PC-3 (cell line): ENCODE data around the gene FUT3. TPM values are rescaled to one million over a fixed set of nuclear protein-coding genes. Genes with fewer than 3 reads are reported as not detected.

ENCODE experiments used
- ATAC-seq: fragments of 200-7000 bp; cut with Tn5 transposase; 2 replicates; pipeline ENCODE4 v1.9.1; 2020; ENCODE audit warnings: mild to moderate bottlenecking, moderate library complexity
- BruUV-seq: library from RNA; stranded (reverse); fragments of 400-500 nt; replicated peaks from 2 replicates; lab custom pipeline; 2021; lab: Mats Ljungman, UMichigan
- CTCF ChIA-PET: fragments of 300-600 bp; sonication (Branson Sonifier 250); formaldehyde crosslinking; loops from one replicate; lab custom pipeline; 2022; ENCODE audit warnings: antibody characterized with exemption; lab: Charles Lee
- POLR2A ChIA-PET: fragments of 300-600 bp; sonication (Branson Sonifier 250); formaldehyde crosslinking; loops from one replicate; lab custom pipeline; 2022; ENCODE audit warnings: antibody characterized with exemption; ENCODE audit not compliant: unreplicated experiment; lab: Charles Lee
- DNase-seq: peaks from one replicate; pipeline ENCODE4 v3.0.0-alpha.2; 2015
- H2AFZ ChIP-seq: fragments of 300-600 bp; sonication (generic); 2 replicates; pipeline ENCODE4 v1.6.0; 2016; ENCODE audit warnings: antibody characterized with exemption, low read length
- H3F3A ChIP-seq: fragments of 300-600 bp; sonication (generic); one replicate; pipeline ENCODE4 v1.6.0; 2017; ENCODE audit warnings: antibody characterized with exemption, low read length, control low read depth, mild to moderate bottlenecking; ENCODE audit not compliant: unreplicated experiment
- H3K27ac ChIP-seq: fragments of 300-600 bp; sonication (generic); 2 replicates; pipeline ENCODE4 v1.5.1; 2016; ENCODE audit warnings: mild to moderate bottlenecking, low read length
- H3K27me3 ChIP-seq: fragments of 300-600 bp; sonication (generic); 2 replicates; pipeline ENCODE4 v1.6.1; 2016; ENCODE audit warnings: low read length, mixed read lengths
- H3K36me3 ChIP-seq: fragments of 300-600 bp; sonication (generic); 2 replicates; pipeline ENCODE4 v1.6.1; 2016; ENCODE audit warnings: low read depth, mixed run types, low read length, mixed read lengths
- H3K4me1 ChIP-seq: fragments of 300-600 bp; sonication (generic); 2 replicates; pipeline ENCODE4 v1.5.1; 2016; ENCODE audit warnings: low read length; ENCODE audit not compliant: insufficient read depth
- H3K4me2 ChIP-seq: fragments of 300-600 bp; sonication (generic); 2 replicates; pipeline ENCODE4 v1.6.0; 2016; ENCODE audit warnings: low read length
- H3K4me3 ChIP-seq: fragments of 300-600 bp; sonication (generic); 2 replicates; pipeline ENCODE4 v1.5.1; 2016; ENCODE audit warnings: mild to moderate bottlenecking, low read length, mixed read lengths
- H3K79me2 ChIP-seq: fragments of 300-600 bp; sonication (generic); 2 replicates; pipeline ENCODE4 v1.6.1; 2017; ENCODE audit warnings: low read length, mixed read lengths
- H3K9ac ChIP-seq: fragments of 300-600 bp; sonication (generic); 2 replicates; pipeline ENCODE4 v1.6.0; 2016; ENCODE audit warnings: mild to moderate bottlenecking, low read length
- H3K9me2 ChIP-seq: fragments of 300-600 bp; sonication (generic); replicated peaks from 2 replicates; pipeline ENCODE4 v1.6.1; 2016; ENCODE audit warnings: mixed run types, low read length, mixed read lengths
- H3K9me3 ChIP-seq: fragments of 300-600 bp; sonication (generic); 2 replicates; pipeline ENCODE4 v1.6.1; 2016; ENCODE audit warnings: low read length, mixed read lengths
- H4K20me1 ChIP-seq: fragments of 300-600 bp; sonication (generic); 2 replicates; pipeline ENCODE4 v1.6.1; 2016; ENCODE audit warnings: low read length, mixed read lengths
- CTCF ChIP-seq: fragments of 300-600 bp; sonication (generic); conservative IDR thresholded peaks from 2 replicates; pipeline ENCODE4 v1.5.1; 2017; ENCODE audit warnings: antibody characterized with exemption, low read depth, mild to moderate bottlenecking, low read length
- EZH2 ChIP-seq: fragments of 300-600 bp; sonication (generic); IDR thresholded peaks from one replicate; pipeline ENCODE4 v1.6.1; 2017; ENCODE audit warnings: antibody characterized with exemption, mild to moderate bottlenecking, low read length; ENCODE audit not compliant: unreplicated experiment
- EZH2phosphoT487 ChIP-seq: fragments of 300-600 bp; sonication (generic); IDR thresholded peaks from 2 replicates; pipeline ENCODE4 v1.6.1; 2018; ENCODE audit warnings: mild to moderate bottlenecking, antibody characterized with exemption, low read length, borderline replicate concordance
- intact Hi-C: fragments of 100-400 bp; cut with micrococcal nuclease; formaldehyde crosslinking; loops from 2 replicates; pipeline ENCODE4 v1.9.0; 2023
- total RNA-seq: library from RNA; depleted of rRNA; stranded (reverse); fragments of >200 nt; gene quantifications from 2 replicates; pipeline ENCODE4 v1.2.3, GENCODE V29; 2014

The FUT3 gene
- total RNA-seq, 1 experiment from 2014 or later: 7.7 TPM

- POLR2A ChIA-PET: no interaction called here
- no peak overlapping the region for H3K9ac ChIP-seq
- TF ChIP-seq CTCF (no peak), EZH2phosphoT487 (no peak), EZH2 (no peak)
These were observed 42.2 kb upstream of the FUT3 start for GRCh38 chr19:5893296-5893903.

GRCh38 chr19:5892772-5893275 lies 41.6 kb upstream of the FUT3 start:
- no peak overlapping the region for H2AFZ ChIP-seq
- no peak overlapping the region for H3K4me2 ChIP-seq
- intact Hi-C loops: loop anchor here (1.0 to 5.0 kb wide), 3 partner anchors 71 to 120 kb away; partner anchors contain the start of gene NRTN
- TF ChIP-seq EZH2: no peak
- peak; percentile 16; the same call in 1 of the 2 replicates for TF ChIP-seq CTCF
- H3K9ac ChIP-seq: no peak overlapping the region
- CTCF ChIA-PET: no interaction called here
- H3K9me2 ChIP-seq: no peaks in the 10 kb centered on the region
- POLR2A ChIA-PET: no interaction called here
- no peak overlapping the region for H3K4me3 ChIP-seq
- no peaks in the 10 kb centered on the region for H3K4me1 ChIP-seq
- no peak overlapping the region for H3K27ac ChIP-seq
- BruUV-seq: TSS peak; percentile 4
- no peak for DNase-seq
- H3F3A ChIP-seq: no peaks in the 10 kb centered on the region
- peaks cover 6% of the 10 kb centered on the region; the same call in 1 of the 2 replicates for H3K36me3 ChIP-seq
- 0 out of 2 replicates have a peak, but pooled peaks cover 4% of the 10 kb centered on the region for H3K27me3 ChIP-seq
- peaks cover 6% of the 10 kb centered on the region; the same call in 1 of the 2 replicates for H4K20me1 ChIP-seq
- no peaks in the 10 kb centered on the region for H3K9me3 ChIP-seq
- peak; percentile 3 for ATAC-seq
- peaks cover 5% of the 10 kb centered on the region for H3K79me2 ChIP-seq

More at GRCh38 chr19:5893296-5893903, 42.2 kb upstream of the FUT3 start:
- Histone ChIP-seq H3K4me1 (no peaks in the 10 kb centered on the region), H3K27me3 (0 out of 2 replicates have a peak, but pooled peaks cover 4% of the 10 kb centered on the region), H2AFZ (no peak overlapping the region), H4K20me1 (peaks cover 10% of the 10 kb centered on the region; the same call in 1 of the 2 replicates), H3K9me2 (no peaks in the 10 kb centered on the region), H3K36me3 (peaks cover 6% of the 10 kb centered on the region; the same call in 1 of the 2 replicates), H3K4me2 (no peak overlapping the region), H3K79me2 (peaks cover 11% of the 10 kb centered on the region), H3K4me3 (no peak overlapping the region), H3K9me3 (no peaks in the 10 kb centered on the region), H3K27ac (no peak overlapping the region), H3F3A (no peaks in the 10 kb centered on the region)
- intact Hi-C loops: loop anchor here (2.0 to 5.0 kb wide), 2 partner anchors 71 to 89 kb away; partner anchors contain the start of gene NRTN
- CTCF ChIA-PET: no interaction called here
- ATAC-seq (no peak), DNase-seq (no peak)
- no TSS peak for BruUV-seq
